NCI-H128 (cell line): ENCODE results near the gene DENND6B.

Experiments used
- DNase-seq: peaks from one replicate; lab custom pipeline; 2025; ENCODE audit not compliant: unreplicated experiment; lab: John Stamatoyannopoulos, UW

DENND6B gene

GRCh38 chr22:50304528-50305392 is 22.1 kb downstream of the DENND6B start:
- no peak for DNase-seq

- DNase-seq = no peak
Observed at GRCh38 chr22:50303848-50304527, 22.8 kb downstream of the DENND6B start.

GRCh38 chr22:50303515-50303847 is 23.3 kb downstream of the DENND6B start:
- no peak for DNase-seq

- DNase-seq = no peak
Observed at GRCh38 chr22:50302564-50302963, 24.2 kb downstream of the DENND6B start.

- DNase-seq = no peak
Observed at GRCh38 chr22:50302041-50302541, 24.7 kb downstream of the DENND6B start.

- DNase-seq = no peak
Observed at GRCh38 chr22:50301581-50301991, 25.2 kb downstream of the DENND6B start.

- no peak for DNase-seq
Observed at GRCh38 chr22:50300620-50301257, 26.1 kb downstream of the DENND6B start.

- no peak for DNase-seq
Observed at GRCh38 chr22:50299785-50300619, 26.8 kb downstream of the DENND6B start.

- DNase-seq = no peak
Observed at GRCh38 chr22:50298937-50299784, 27.7 kb downstream of the DENND6B start.

- no peak for DNase-seq
Observed at GRCh38 chr22:50298266-50298637, 28.6 kb downstream of the DENND6B start.

- no peak for DNase-seq
Observed at GRCh38 chr22:50297510-50298265, 29.1 kb downstream of the DENND6B start.

GRCh38 chr22:50296658-50297490 is 29.9 kb downstream of the DENND6B start:
- no peak for DNase-seq

- DNase-seq = no peak
Observed at GRCh38 chr22:50294319-50294656, 32.5 kb downstream of the DENND6B start.

- DNase-seq = no peak
Observed at GRCh38 chr22:50293441-50294318, 33.1 kb downstream of the DENND6B start.

- no peak for DNase-seq
Observed at GRCh38 chr22:50292643-50293440, 34.0 kb downstream of the DENND6B start.

GRCh38 chr22:50289942-50290630 is 36.7 kb downstream of the DENND6B start:
- no peak for DNase-seq
